SU-DHL-6 (cell line): ENCODE measurements around the gene PRIMPOL.

ENCODE experiments used
- CTCF ChIP-seq: fragments of 200-600 bp; sonication (generic); IDR thresholded peaks from one replicate; pipeline ENCODE4 v1.5.1; 2017; ENCODE audit warnings: antibody characterized with exemption, mild to moderate bottlenecking, low read length, moderate library complexity; ENCODE audit not compliant: insufficient read depth, poor library complexity, severe bottlenecking
- EZH2phosphoT487 ChIP-seq: fragments of 200-600 bp; sonication (generic), shearing (Covaris generic); conservative IDR thresholded peaks from 2 replicates; pipeline ENCODE4 v1.6.1; 2018; ENCODE audit warnings: mild to moderate bottlenecking, antibody characterized with exemption, low read length, moderate library complexity, mixed read lengths

DNA sequence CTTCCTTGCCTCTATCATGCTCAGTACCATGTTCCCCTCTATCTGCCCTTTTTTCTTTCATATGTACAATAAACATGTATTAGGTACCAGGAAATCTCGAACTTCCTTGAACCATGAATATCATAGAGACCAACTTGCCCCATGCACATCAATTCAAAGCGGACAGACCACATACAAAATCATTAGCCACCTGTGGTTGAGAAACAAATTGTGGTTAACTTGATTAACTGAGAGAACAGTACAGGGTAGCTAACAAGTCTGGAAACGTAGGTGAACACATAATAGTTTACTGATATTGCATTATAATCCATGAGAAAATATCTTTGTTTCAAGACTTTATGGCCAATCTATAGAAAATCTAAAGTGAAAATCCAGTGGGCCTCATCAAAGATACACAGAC, 8.5 kb upstream of the PRIMPOL start:
- TF ChIP-seq CTCF, result no peak
- TF ChIP-seq EZH2phosphoT487, result no peak
